SK-N-SH (cell line): ENCODE measurements around the gene PRKCH. TPM values are rescaled to one million over a fixed set of nuclear protein-coding genes. Genes with fewer than 3 reads are reported as not detected.
A peak's percentile ranks its signal among the peaks of the same experiment; 100 is the strongest.

ENCODE experiments used
- CTCF ChIA-PET: fragments of 300-600, 350-600 bp; formaldehyde crosslinking; extraction: SDS; loops from one replicate; lab custom pipeline; 2021; lab: Yijun Ruan, JAX
- POLR2A ChIA-PET: fragments of 350-600 bp; sonication (Branson Sonifier 250); formaldehyde crosslinking; extraction: SDS; loops from one replicate; lab custom pipeline; 2020; ENCODE audit warnings: antibody characterized with exemption, inconsistent platforms; lab: Yijun Ruan, JAX
- DNase-seq: peaks from one replicate; pipeline ENCODE4 v3.0.0; 2012
- H2AFZ ChIP-seq: fragments of 200-600 bp; sonication (generic); 2 replicates; pipeline ENCODE4 v1.8.1; 2016; ENCODE audit warnings: antibody characterized with exemption, mild to moderate bottlenecking, low read depth
- H3F3A ChIP-seq: fragments of 200-600 bp; sonication (generic); replicated peaks from 2 replicates; pipeline ENCODE3; 2016; ENCODE audit warnings: antibody characterized with exemption, mild to moderate bottlenecking; ENCODE audit not compliant: insufficient read depth
- H3K27ac ChIP-seq, 2 experiments: fragments of 200-500 bp in 1 of 2; fragments of 200-600 bp in 1 of 2; sonication (Bioruptor generic) in 1 of 2; sonication (generic), shearing (Covaris generic) in 1 of 2; 2 replicates each; pipeline versions ENCODE4 v1.5.1 to v1.6.1; 2014 to 2016; ENCODE audit warnings: low read depth in 2 of 2, inconsistent platforms in 1 of 2, low read length in 1 of 2, mild to moderate bottlenecking in 1 of 2, mixed read lengths in 1 of 2
- H3K27me3 ChIP-seq: fragments of 200-600 bp; sonication (generic), shearing (Covaris generic); 2 replicates; pipeline ENCODE4 v1.6.1; 2016; ENCODE audit warnings: mixed run types; ENCODE audit not compliant: insufficient read depth
- H3K36me3 ChIP-seq, 2 experiments: fragments of 200-500 bp in 1 of 2; fragments of 200-600 bp in 1 of 2; sonication (Bioruptor generic) in 1 of 2; sonication (generic) in 1 of 2; replicated peaks in 1 of 2; 2 replicates each; pipeline versions ENCODE3 to v1.5.1; 2014 to 2016; ENCODE audit warnings: low read length in 1 of 2, mild to moderate bottlenecking in 1 of 2; ENCODE audit not compliant: insufficient read depth in 2 of 2, control insufficient read depth in 1 of 2
- H3K4me1 ChIP-seq, 2 experiments: fragments of 200-500 bp in 1 of 2; fragments of 200-600 bp in 1 of 2; sonication (Bioruptor generic) in 1 of 2; sonication (generic), shearing (Covaris generic) in 1 of 2; 2 replicates each; pipeline versions ENCODE4 v1.5.1 to v1.6.1; 2014 to 2016; ENCODE audit warnings: low read depth in 1 of 2, low read length in 1 of 2, mixed run types in 1 of 2; ENCODE audit not compliant: insufficient read depth in 2 of 2, control insufficient read depth in 1 of 2
- H3K4me2 ChIP-seq: fragments of 200-600 bp; sonication (generic), shearing (Covaris generic); 2 replicates; pipeline ENCODE4 v1.6.1; 2017; ENCODE audit warnings: mixed run types
- H3K4me3 ChIP-seq, 2 experiments: fragments of 200-500 bp in 1 of 2; fragments of 200-600 bp in 1 of 2; sonication (Bioruptor generic) in 1 of 2; sonication (generic), shearing (Covaris generic) in 1 of 2; 2 replicates each; pipeline versions ENCODE4 v1.5.1 to v1.8.1; 2014 to 2016; ENCODE audit warnings: low read depth in 2 of 2, inconsistent platforms in 1 of 2, low read length in 1 of 2, mild to moderate bottlenecking in 1 of 2, mixed read lengths in 1 of 2, moderate library complexity in 1 of 2
- H3K79me2 ChIP-seq: fragments of 200-600 bp; sonication (generic); 2 replicates; pipeline ENCODE4 v1.8.1; 2017; ENCODE audit warnings: mild to moderate bottlenecking; ENCODE audit not compliant: insufficient read depth
- H3K9ac ChIP-seq: fragments of 200-600 bp; sonication (generic); 2 replicates; pipeline ENCODE4 v1.6.1; 2017; ENCODE audit warnings: mixed run types
- H3K9me2 ChIP-seq: fragments of 200-600 bp; sonication (generic); 2 replicates; pipeline ENCODE4 v1.6.1; 2017; ENCODE audit warnings: mixed run types
- H3K9me3 ChIP-seq: fragments of 200-600 bp; sonication (generic); 2 replicates; pipeline ENCODE4 v1.6.1; 2017; ENCODE audit warnings: mixed run types, mild to moderate bottlenecking, moderate library complexity
- H4K20me1 ChIP-seq: fragments of 200-600 bp; sonication (generic); 2 replicates; pipeline ENCODE4 v1.6.1; 2017; ENCODE audit warnings: mild to moderate bottlenecking, mixed run types; ENCODE audit not compliant: insufficient read depth
- ELF1 ChIP-seq: IDR thresholded peaks from 2 replicates; pipeline ENCODE4 v1.4.0; 2012
- EZH2phosphoT487 ChIP-seq: fragments of 200-600 bp; sonication (generic); IDR thresholded peaks from 2 replicates; pipeline ENCODE4 v1.6.1; 2017; ENCODE audit warnings: low read depth, mixed run types, mild to moderate bottlenecking, antibody characterized with exemption, moderate library complexity, borderline replicate concordance
- GABPA ChIP-seq: IDR thresholded peaks from 2 replicates; pipeline ENCODE4 v1.4.0; 2012; ENCODE audit warnings: low read depth, mild to moderate bottlenecking
- GATA2 ChIP-seq: sonication (generic); formaldehyde crosslinking; IDR thresholded peaks from 2 replicates; pipeline ENCODE4 v1.5.0; 2020; ENCODE audit warnings: mild to moderate bottlenecking, missing genetic modification reagents
- JUND ChIP-seq: IDR thresholded peaks from 2 replicates; pipeline ENCODE4 v1.4.0; 2012
- NFIC ChIP-seq: IDR thresholded peaks from 2 replicates; pipeline ENCODE4 v1.4.0; 2012; ENCODE audit warnings: borderline replicate concordance
- RXRA ChIP-seq: IDR thresholded peaks from 2 replicates; pipeline ENCODE4 v1.4.0; 2012; ENCODE audit warnings: low read depth, mild to moderate bottlenecking, borderline replicate concordance
- TAF1 ChIP-seq: IDR thresholded peaks from 2 replicates; pipeline ENCODE4 v1.6.1; 2012; ENCODE audit warnings: low read depth, mild to moderate bottlenecking, low read length, moderate library complexity, borderline replicate concordance
- TCF12 ChIP-seq: IDR thresholded peaks from 2 replicates; pipeline ENCODE4 v1.4.0; 2012
- YY1 ChIP-seq: IDR thresholded peaks from 2 replicates; pipeline ENCODE4 v1.4.0; 2012; ENCODE audit warnings: low read depth, mild to moderate bottlenecking
- WGBS: methylation state at CpG from one replicate; pipeline ENCODE4 v1.1.6; 2017; ENCODE audit warnings: low lambda C conversion rate; 5-methylcytosine and 5-hydroxymethylcytosine counted together
- polyA plus RNA-seq, 3 experiments: library from polyadenylated mRNA; depleted of rRNA; stranded (reverse); fragments of >200 nt; gene quantifications; 2 replicates each; pipeline ENCODE4 v1.2.3, GENCODE V29; 2012
- TF ChIP-seq, protein P1 (sequence below): fragments of 200-600 bp; sonication (generic); IDR thresholded peaks from 2 replicates; pipeline ENCODE4 v1.6.1; 2017; ENCODE audit warnings: antibody characterized with exemption, mild to moderate bottlenecking, moderate library complexity
- TF ChIP-seq, protein P2 (sequence below): IDR thresholded peaks from 2 replicates; pipeline ENCODE4 v1.4.0; 2012; ENCODE audit warnings: low read depth
- TF ChIP-seq, protein P3 (sequence below): IDR thresholded peaks from 2 replicates; pipeline ENCODE4 v1.4.0; 2012; ENCODE audit warnings: low read depth, borderline replicate concordance

The PRKCH gene
- polyA plus RNA-seq, 1 of the 3 experiments (the other 2 are of a cell fraction): 4.2 TPM

DNA sequence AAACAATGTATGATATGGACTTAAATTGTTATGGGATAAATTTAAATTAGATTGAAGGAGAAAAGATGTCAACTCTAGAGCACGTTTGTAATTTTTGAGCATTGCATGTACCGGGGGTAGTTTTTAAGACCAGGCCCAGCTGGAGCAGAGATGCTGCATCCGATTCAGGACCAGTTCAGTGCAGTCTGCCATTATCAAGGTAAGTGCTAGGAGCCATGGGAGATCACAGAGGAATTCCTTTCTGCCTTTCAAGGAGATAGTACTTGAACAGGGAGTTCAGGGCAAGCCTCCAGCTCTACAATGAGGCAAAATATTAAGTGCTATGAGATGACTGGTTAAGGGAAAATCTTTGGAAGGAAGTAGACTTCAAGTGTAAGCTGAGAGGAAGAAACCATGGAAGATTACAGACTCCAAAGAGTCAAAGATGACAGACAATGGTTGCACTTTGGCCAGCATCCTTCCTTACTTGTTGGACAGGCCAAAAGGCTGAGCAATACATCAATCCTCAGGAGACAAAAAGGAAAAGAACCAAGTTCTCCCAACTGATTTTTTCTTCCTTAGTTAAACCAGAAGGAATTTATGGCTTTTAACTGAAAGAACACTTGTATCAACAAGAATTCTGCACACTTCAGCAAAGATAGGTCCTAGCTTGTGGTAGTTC, 260.7 kb downstream of the PRKCH start (continued):
- TF ChIP-seq, protein P1, sequence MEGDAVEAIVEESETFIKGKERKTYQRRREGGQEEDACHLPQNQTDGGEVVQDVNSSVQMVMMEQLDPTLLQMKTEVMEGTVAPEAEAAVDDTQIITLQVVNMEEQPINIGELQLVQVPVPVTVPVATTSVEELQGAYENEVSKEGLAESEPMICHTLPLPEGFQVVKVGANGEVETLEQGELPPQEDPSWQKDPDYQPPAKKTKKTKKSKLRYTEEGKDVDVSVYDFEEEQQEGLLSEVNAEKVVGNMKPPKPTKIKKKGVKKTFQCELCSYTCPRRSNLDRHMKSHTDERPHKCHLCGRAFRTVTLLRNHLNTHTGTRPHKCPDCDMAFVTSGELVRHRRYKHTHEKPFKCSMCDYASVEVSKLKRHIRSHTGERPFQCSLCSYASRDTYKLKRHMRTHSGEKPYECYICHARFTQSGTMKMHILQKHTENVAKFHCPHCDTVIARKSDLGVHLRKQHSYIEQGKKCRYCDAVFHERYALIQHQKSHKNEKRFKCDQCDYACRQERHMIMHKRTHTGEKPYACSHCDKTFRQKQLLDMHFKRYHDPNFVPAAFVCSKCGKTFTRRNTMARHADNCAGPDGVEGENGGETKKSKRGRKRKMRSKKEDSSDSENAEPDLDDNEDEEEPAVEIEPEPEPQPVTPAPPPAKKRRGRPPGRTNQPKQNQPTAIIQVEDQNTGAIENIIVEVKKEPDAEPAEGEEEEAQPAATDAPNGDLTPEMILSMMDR: no peak
- TF ChIP-seq, protein P2, sequence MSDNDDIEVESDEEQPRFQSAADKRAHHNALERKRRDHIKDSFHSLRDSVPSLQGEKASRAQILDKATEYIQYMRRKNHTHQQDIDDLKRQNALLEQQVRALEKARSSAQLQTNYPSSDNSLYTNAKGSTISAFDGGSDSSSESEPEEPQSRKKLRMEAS: no peak

DNA sequence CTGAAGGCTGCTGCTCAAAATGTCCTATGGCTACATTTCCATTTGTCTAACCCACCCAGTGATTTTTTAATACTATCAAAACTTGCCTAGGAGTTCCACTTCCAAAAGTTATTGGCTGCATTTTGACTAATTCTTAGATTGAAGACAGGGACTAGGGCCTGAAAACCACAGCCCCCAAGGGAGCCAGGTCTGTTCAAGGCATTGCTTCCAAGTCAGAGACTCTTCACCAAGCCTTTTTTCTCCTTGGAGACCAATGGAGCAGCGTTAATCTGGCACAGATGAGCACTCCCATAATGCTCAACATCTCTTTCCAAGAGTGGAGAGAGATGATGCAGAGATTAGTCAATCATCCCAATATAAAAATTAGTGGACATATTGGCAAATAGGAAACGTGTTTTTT, 261.4 kb downstream of the PRKCH start:
- Histone ChIP-seq H3K27ac (no peak overlapping the region), H2AFZ (no peak overlapping the region), H3K79me2 (no peaks in the 10 kb centered on the region), H3K4me3 (no peak overlapping the region), H4K20me1 (no peaks in the 10 kb centered on the region), H3K4me1 (peaks cover 36 to 51% of the 10 kb centered on the region in 2 experiments), H3K9ac (no peak overlapping the region), H3K4me2 (no peak overlapping the region), H3K27me3 (no peaks in the 10 kb centered on the region), H3K36me3 (no peaks in the 10 kb centered on the region)
- ChIA-PET CTCF (no interaction called here), POLR2A (no interaction called here)
- WGBS: 79% methylated on average over 2 of the region's 2 CpGs
- TF ChIP-seq TAF1: no peak
- TF ChIP-seq GABPA: no peak
- no peak for TF ChIP-seq ELF1
- TF ChIP-seq NFIC: no peak
- TF ChIP-seq RXRA: no peak
- TF ChIP-seq GATA2 (CRISPR knock-in tag): no peak
- TF ChIP-seq, all 33 proteins: peak for 0
- Histone ChIP-seq H3K9me2 (no peaks in the 10 kb centered on the region), H3K9me3 (no peaks in the 10 kb centered on the region), H3F3A (peaks cover 43% of the 10 kb centered on the region)
- no peak for DNase-seq

DNA sequence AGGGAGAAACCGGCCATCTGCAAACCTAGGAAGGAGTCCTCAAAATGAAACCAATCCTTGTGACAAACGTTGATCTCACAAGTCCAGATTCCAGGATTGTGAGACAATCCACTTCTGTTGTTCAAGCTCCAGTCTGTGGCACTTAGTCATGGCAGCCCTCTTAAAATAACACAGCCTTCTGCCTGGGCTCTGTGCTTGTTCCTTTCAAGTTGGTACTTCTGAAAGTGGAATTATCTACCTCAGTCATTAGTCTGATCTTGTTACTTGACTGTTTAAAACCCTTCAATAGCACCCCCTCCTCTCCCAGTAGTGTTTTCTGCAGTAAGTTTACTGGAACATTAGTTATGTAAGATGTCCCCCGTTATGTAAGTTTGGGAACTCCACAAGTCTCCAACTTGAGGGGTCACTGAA, 263.0 kb downstream of the PRKCH start:
- ChIA-PET CTCF (interaction anchor here (0.9 kb wide), 1 partner anchor 254 kb away, joined by 3 read pairs; no protein-coding TSS in a partner anchor), POLR2A (no interaction called here)
- Histone ChIP-seq H3K36me3 (no peaks in the 10 kb centered on the region), H3K4me1 (peaks cover 34 to 38% of the 10 kb centered on the region in 2 experiments), H3K27me3 (no peaks in the 10 kb centered on the region), H3K79me2 (no peaks in the 10 kb centered on the region), H3K9ac (peak overlapping the region; percentile 15), H3F3A (peaks cover 38% of the 10 kb centered on the region), H3K27ac (peak overlapping the region; percentile 92 to 99), H4K20me1 (no peaks in the 10 kb centered on the region), H3K4me3 (no peak overlapping the region), H3K9me3 (no peaks in the 10 kb centered on the region), H3K9me2 (no peaks in the 10 kb centered on the region), H3K4me2 (no peak overlapping the region), H2AFZ (peak overlapping the region; percentile 73)
- DNase-seq: no peak
- TF ChIP-seq JUND (peak; percentile 5; the same call in 1 of the 2 replicates), TCF12 (peak; percentile 48; the same call in 1 of the 2 replicates), YY1 (peak; percentile 13; the same call in 1 of the 2 replicates), EZH2phosphoT487 (no peak)
- TF ChIP-seq, protein P3, sequence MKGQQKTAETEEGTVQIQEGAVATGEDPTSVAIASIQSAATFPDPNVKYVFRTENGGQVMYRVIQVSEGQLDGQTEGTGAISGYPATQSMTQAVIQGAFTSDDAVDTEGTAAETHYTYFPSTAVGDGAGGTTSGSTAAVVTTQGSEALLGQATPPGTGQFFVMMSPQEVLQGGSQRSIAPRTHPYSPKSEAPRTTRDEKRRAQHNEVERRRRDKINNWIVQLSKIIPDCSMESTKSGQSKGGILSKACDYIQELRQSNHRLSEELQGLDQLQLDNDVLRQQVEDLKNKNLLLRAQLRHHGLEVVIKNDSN: no peak
- 62% methylated on average over 3 of the region's 3 CpGs for WGBS
